Measurements from ENCODE around the gene CDH2.
A peak's percentile ranks its signal among the peaks of the same experiment; 100 is the strongest.

The CDH2 gene

DNA sequence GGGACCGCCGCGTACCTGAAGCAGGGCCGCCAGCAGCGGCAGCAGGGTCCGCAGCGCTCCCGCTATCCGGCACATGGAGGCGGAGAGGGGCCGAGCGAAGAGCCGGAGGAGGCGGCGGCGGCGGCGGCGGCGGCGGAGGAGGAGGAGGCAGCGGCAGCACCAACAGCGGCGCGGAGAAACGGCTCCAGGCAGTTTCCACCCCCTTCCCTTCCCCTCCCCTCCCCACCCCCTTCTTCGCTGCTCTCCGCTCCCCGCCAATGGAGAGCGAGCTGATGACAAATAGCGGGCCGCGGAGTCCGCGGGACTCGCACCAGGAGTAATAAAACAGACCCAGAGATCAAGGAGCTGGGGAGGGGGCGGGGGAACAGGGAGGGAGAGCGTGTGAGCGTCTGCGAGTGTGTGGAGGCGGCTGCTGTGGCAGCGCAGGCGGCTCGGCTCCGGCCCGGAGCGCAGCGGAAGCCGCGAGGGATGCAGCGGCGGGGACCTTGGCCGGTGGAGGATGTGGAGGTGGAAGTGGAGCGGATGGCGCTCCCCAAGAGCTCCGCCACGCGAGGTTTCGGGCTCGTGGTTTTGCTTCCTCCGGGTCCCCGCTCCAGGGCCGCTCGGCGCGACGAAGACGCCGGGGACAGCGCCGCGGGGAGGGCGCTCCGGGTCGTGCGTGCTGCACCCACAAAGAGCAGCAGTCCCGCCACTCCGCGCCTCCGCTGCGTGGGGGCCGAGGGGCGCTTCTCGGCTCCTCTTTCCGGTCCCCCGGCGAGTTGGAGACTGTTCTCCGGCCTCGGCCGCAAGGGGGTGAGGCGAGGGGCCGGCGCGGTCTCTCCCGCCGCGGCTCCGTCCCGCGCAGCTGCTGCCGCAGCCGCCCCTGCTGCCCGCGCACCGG lies at the start of gene CDH2:
Gene CDH2, minus strand, starts transcription at position 183 of the 880 bp plus-strand sequence. Its CDS starts 108 bp downstream, at position 75.
- peak; percentile 77 for DNase-seq

DNA sequence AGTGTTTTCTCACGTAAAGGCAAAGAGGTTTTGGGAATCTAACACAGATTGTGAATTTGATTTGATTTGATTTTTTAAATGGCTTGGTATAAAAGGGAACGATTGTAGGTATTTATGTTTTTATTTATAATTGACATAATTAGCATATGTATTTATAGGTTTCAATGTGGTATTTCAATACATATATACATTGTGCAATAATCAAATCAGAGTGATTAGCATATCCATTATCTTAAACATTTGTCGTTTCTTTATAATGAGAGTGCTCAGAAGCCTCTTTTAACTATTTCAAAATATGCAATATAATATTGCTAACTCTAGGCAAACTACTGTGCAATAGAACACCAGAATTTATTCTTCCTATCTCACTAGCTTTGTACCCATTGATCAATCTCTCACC lies 35.1 kb upstream of the CDH2 start:
- no peak for DNase-seq

DNA sequence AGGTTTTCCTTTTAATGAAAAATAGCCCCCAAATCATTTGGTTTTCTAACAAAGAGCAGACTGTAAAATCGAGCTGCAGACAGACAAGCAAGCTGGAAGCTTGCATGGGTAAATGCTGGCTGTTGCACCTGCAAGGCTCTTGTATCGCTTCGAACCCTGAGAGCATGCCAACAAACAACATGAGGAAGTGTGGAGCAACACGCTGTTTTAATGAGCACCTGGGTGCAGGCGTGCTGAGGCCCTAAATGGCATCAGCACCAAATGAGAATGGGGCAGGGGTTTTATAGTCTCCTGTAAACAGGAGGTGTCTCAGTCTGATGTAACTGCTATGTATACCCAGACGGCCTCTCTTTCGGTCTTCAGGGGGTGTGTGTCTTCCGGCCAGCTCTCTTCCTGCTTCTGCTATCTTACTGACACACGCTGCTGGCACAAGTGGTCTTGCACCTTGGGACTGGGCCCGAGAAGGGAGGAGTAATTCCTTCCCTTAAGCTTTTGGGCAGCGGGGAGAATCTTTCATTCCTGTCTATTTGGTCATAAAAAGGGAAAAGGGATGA lies 31.9 kb upstream of the CDH2 start:
- DNase-seq: no peak

GRCh38 chr18:28208268-28208667 lies 31.3 kb upstream of the CDH2 start:
- no peak for DNase-seq

DNA sequence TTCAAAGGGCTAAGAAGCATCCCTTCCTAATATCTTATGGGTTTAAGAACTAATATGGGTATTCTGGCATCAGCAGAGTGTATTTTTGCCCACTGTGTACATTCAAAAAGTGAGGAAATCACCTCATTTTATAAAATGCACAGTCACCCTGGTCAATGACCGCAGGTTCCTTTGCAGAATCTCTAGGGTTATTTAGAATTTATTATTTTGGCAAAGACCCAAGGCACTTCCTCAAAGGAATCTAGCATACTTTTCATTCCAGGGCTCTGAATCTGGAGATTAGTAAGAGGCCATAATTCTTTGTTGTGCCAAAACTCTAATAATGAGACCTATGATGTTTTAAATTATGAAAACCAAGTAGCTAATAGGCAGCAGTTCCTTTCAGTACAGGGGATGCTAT lies 27.2 kb upstream of the CDH2 start:
- no peak for DNase-seq

GRCh38 chr18:28201056-28201455 lies 24.1 kb upstream of the CDH2 start:
- DNase-seq: no peak

- DNase-seq: no peak
Observed at GRCh38 chr18:28198620-28199019, 21.7 kb upstream of the CDH2 start.

- no peak for DNase-seq
Observed at GRCh38 chr18:28193177-28193778, 16.3 kb upstream of the CDH2 start.

DNA sequence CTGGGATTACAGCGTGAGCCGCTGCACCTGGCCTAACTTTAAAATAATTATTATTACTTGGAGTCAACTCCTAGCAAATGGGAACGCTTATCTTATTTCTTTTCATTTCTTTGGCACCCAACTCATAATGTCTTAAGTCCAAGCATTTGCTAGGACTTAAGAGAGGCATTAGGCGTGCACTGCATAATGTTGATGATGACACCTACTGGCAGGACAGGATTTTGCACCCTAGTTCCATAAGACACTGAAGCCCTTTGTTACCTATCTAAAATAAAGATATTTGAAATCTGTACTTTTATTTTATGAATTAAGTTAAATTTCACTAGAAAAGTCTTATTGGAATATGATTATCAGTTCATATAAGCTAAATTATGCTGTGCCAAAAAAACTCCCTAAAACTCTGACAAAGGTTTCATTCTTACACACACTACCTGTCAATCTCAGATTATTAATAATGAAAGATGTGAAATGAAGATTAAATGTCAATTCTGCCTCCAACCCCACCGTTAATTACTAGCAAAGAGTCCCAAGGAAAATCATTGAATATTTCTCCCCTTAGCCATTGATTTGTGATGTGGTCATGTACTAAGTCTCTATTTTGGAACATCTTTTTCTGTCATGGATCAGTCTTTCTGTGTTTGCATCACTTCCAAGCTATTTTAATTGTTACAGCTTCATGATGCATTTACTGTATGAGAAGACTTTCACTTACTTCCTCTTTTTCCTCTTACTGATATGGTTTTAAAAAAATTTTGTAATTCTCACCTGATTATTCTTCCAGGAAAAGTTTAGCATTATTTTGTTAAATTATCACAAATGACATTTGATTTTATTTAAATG lies 12.7 kb upstream of the CDH2 start:
- peak; percentile 22 for DNase-seq

DNA sequence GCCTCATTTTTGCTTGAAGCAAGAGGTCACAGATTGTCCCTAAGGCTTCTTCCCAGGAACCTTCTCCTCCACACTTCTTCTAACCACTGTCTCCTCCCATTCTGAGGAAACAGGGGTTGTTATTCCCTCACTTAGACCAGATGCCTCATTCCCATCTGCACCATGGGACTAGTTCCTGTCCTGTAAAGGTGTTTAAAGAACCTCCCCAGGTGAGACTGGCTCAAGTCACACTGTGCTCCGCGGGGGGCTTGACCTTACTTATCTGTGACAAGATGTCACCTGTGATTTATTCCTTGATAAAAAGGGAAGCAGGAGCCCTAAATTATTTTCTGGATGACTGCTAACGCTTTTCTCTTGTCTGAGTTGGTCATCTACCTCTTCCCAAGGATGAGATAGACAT lies 8.2 kb upstream of the CDH2 start:
- no peak for DNase-seq

DNA sequence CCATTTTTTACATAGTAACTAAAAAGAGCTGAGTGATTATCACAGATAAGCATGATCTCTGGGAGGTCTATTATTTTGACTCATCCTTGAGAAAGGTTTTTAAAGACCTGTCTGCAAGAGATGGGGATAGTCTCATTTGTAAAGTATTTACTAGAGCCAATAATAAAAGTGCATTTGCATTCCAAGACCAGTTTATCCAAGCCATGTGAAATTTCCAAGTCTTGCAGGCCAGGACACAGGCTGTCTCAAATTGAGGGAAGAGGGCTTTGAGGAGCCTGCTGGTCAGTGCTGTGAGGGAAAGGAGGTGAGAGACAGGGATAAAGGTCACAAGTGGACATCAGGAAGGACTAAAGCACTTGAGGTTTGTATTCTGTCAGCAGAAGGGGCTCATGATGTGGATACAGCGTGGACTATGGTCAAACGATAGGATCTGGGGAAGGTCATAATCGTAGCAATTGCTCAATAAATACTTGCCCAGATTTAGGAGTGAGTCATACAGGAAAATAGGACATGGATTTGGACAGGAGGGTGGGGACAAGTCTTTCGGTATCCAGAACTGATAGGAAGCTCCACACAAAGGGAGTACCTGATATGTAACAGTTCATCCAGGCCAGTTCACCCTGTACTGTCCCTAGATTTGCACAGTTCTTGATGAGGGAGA lies 6.6 kb upstream of the CDH2 start:
- DNase-seq: no peak

GRCh38 chr18:28181616-28182015 lies 4.7 kb upstream of the CDH2 start:
- DNase-seq: no peak

- no peak for DNase-seq
Observed at GRCh38 chr18:28178720-28179119, 1.8 kb upstream of the CDH2 start.

GRCh38 chr18:28177828-28178635 lies 1.1 kb upstream of the CDH2 start:
- peak; percentile 24 for DNase-seq

DNA sequence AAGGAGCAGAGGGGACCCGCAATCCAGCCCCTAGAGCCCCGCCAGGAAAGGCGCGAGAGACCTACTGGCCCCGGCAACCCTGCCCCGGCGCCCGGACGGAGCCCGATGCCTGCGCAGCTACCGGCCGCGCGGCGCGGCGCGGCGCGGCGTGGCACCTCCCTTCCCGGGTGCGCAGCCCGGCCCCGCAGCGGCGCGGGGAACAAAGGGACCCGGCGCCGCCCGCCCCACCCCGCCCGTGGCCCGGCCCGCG lies 307 bp downstream of the CDH2 start:
- no peak for DNase-seq

DNA sequence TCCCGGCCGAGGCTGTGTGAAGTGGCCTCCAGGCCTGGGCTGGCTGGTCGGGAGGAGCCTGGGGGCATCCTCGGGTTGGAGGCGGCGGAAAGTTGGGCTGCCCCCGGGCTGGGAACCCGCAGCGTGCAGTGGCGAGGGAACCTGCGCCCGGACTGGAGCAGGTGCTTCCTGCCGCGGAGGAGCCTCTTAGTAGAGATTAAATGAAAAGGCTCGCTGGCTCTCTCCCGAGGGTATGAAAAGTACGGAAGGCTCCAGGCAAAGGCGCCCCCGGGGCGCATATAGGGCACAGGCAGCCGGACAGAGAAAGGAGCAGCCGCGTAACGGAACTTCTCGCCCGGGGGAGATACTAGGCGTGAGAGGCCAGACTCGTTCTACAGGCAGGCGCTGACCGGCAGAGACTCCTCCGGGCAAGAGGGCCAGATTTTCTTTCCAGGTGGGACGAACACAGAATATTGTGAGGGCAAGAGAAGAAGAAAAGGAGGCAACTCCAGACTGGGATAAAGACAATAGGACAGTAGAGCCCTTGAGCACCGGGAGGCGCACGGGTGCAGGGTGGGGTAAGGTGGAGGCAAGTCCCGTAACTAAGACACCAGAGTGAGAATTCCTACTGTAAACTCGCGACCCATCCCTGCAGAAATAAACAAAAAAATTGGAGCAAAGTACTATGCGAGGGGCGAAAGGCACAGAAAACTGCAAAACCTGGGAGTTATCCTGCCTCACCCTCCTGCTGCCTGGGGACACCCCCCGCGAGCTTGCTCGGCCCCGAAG lies 816 bp downstream of the CDH2 start:
- peak; percentile 12 for DNase-seq

- peak; percentile 7 for DNase-seq
Observed at GRCh38 chr18:28175150-28175929, 1.6 kb downstream of the CDH2 start.

DNA sequence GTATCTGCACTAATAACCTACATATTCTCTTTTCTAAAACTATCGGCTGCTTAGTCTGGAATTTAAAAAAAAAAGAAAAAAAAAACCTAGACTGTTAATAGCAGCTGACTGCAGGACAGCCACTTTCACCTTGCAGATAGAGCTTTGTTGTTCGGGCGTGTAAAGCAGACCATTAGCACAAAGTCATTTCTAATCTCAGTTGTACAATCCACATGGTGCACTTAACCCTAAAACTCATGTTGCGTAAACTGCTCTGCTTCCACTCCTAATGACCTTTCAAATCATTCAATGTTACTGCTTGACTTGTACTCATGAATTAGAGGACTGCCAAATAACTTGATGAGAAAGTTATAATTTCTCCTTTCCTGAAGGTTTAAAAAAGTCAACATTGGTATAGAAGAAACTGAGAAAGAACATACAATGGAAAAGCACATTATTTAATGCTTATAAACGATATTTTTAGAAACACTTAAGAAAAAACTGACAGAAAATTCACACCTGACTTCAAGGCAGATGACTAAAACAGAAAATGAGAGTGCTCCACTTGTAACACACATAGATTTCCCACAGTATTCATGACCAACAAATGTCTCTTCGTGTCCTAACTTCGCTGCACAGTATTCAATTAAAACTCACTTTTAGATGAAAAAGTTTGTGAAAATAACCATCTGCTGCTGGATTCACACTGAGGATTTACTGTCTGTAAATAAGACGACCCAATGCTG lies 2.6 kb downstream of the CDH2 start:
- DNase-seq: no peak

DNA sequence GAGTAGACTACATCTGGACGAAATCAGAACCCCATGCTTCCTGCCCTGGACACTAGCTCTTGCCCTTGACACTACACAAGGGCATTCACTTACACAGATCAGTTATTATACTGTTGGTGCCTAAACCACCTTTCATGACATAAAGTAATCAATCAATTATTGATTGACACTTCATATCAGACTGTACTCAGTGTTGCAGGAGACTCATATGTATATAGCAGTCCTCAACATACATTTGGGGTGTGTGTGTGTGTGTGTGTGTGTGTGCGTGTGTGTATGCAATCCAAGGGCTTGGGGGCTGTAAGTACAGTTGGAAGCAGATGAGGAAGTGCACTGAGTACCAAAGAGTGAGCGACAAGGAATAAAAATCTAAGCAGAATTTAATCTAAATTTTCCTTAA lies 5.1 kb downstream of the CDH2 start:
- DNase-seq: no peak

GRCh38 chr18:28168725-28169124 lies 8.2 kb downstream of the CDH2 start:
- DNase-seq: no peak

All from NCI-H446 treated with DMSO at 0.1 percent for 48 hours (cell line).